NCI-H1694 (cell line): Measurements from ENCODE around the gene FATE1.

Experiments used
- DNase-seq: peaks from one replicate; lab custom pipeline; 2025; lab: John Stamatoyannopoulos, UW

FATE1 gene

DNA sequence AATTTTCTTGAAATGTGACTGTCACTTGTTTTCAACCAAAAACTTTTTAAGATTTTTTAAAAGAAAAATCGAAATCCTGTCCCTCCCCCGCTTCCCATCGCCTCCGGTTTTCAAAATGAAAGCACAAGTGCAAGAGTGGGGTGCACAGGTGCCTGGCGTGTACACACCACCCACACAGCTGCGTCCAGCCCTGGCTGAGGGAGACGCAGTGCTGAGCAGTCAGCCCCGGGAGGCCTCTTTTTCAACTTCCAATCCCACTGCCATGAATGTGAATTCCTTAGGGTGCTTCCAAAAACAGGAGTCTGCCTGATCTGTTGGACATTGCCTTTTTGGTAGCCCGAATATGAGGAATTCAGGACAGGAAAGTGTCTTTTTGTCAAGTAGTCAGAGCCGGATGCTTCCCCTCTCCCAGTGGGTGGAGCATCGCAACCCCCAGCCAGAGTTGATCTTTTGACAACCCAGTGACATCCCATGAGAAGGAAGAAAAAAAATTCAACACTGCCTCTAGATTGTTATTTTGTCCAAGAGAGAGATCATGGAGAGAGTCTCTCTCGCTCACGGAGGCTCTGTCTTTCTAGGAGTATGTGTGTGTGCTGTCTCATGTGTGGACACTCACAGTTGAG is 11.7 kb upstream of the FATE1 start:
- DNase-seq, result no peak

DNA sequence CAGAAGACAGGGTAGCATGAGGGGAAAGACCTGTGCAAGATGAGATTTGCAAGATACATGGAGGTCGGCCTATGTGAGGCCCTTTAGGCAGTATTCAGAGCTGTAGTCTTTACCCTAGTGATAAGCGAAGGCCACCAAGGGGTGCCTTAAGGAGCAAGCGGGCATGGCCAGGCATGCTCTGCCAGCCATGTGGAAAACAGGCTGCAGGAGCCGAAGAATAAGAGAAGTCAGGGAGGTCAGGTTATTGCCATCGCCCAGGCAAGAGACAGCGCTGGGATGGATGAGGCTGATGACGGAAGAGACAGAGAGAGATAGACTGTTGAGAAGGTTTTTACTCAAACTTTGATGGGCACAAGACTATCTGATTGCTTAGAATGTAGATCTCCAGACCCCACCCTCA is 7.0 kb upstream of the FATE1 start:
- DNase-seq, result no peak

DNA sequence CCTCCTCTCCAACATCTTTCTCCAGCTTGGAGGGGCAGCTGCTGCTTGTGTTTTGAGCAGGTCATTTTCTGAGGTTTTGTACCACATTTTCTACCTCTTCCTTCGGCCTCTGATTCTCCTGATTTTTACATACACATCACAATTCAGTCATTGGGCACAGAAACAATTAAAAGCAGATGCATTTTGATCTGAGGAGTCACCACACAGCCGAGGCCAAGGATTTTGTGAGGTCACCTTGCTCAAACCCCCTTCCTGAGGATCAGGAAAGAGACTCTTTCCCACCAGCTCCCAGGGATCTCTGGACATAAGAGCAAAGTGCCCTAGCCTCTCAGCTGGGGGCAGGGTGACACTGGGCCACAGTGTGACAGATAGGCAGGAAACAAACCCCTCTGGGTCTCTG is 5.4 kb upstream of the FATE1 start:
- no peak for DNase-seq

DNA sequence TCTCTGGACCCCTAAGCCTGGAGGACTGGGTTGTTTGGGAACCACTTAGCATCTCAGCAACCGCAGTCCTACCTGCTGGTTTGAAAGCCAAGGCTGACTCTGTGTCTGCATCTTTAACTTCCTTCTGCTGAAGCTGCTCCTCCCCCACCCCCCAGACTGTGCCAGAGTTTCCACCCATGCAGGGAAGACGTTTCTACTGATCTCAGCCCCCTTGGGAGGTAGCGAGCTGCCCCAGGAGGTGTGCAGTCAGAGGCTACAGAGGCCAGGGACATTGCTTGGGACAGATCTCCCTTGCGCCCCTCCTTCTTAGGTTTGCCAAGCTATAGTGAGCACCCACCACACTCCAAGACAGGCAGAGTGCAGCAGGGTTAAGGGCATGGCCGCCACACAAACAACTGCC is 4.7 kb upstream of the FATE1 start:
- no peak for DNase-seq

DNA sequence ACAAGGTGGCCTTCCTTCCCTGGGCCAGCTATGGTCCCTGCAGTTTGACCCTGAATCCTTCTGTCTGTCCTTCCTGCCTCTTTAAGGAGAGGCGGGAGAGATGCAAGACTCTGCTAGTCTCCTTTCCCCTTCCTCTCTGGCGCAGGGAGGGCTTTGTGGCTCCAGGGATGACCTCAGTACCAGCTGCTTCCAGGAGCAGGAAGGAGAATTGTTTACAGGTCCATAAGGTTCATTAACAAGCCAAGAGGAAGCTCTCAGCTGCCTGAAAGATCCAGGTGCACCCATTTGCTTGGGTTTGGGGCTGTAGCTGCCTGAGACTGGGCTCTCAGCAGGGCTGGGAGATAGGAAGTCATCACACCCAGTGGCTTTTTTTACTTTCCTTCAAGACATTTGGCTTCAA is 4.0 kb upstream of the FATE1 start:
- DNase-seq, result no peak

DNA sequence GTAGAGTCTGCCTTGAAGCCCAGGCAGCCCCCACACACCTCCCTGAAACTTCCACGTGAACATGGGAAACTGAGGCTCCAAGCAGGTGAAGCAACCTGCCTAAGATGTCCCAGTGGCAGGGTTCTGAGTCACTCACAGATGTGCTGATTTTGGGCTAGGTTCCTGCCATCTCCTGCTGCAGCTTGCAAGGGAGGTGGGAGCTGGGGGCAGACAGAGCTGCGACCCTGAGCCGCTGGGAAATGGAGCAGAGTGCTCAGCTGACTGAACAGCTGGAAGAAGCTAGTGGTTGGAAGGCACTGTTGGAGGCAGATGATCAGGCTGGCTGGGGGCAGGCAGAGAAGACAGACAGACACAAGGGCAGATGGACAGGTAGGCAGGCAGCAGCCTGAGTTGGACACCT is 3.6 kb upstream of the FATE1 start:
- DNase-seq, result no peak

DNA sequence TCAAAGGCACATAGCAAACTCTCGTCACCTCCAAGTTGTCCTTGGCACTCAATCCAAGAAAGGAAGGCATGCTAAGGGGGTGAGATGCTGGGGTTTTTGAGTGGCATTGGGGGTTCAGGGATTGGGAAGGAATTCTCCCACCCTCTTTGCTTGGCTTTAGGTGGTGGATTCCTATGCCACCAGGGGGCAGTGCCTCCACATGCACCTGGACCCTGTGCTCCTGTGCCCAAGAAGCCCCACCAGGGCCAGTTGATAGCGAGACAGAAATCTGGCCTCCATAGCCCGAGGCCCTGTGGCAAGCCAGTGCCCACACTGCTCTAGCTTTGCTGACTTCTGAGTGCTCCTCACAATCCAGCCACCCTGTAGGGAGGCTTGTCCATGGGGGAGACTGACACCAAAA is 2.0 kb upstream of the FATE1 start:
- DNase-seq, result peak; percentile 7

DNA sequence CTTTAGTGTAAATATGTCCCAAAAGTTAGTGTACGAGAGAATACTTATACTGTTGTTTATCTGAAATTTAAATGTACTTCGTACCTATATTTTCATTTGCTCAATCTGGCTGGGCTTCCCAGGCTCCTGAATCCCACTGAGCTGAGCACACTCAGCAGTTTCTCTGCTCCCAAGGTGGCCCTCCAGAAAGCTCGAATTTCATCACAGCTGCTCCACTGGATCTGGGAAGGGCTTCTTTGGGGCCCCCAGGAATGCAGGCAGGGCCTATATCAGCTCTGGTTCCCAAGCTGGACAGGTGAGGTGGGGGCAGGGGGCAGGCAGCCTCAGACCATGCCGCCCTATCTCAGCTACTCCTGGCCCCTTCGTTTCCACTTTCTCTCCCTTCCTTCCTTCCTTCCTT is 1.5 kb upstream of the FATE1 start:
- no peak for DNase-seq

DNA sequence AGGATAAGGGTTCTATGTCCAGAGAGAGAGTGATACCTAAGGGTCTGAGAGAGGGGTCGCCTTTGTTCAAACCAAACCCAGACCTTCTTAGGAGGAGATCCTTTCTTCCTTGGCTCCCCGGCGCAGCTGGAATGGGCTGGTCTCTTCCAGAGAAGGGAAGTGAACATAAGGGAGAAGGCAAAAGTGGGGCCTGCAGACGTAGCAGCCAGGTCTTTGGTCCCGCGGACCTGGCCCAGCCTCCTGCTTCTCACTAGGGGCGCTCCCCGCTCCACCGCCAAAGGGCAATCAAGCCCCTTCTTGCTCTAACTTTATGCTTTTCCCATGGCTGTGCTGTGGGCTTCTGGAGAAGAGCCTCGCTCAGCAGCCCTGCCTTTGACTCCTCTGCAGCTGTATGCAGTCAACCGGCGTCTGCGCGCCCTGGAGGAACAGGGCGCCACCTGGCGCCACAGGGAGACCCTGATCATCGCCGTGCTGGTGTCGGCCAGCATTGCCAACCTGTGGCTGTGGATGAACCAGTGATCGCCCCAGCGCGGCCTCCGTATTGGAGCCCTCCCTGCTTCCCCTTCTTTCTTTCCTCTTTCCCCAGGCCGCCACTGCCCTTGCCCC is 6.5 kb downstream of the FATE1 start:
- peak; percentile 12 for DNase-seq

DNA sequence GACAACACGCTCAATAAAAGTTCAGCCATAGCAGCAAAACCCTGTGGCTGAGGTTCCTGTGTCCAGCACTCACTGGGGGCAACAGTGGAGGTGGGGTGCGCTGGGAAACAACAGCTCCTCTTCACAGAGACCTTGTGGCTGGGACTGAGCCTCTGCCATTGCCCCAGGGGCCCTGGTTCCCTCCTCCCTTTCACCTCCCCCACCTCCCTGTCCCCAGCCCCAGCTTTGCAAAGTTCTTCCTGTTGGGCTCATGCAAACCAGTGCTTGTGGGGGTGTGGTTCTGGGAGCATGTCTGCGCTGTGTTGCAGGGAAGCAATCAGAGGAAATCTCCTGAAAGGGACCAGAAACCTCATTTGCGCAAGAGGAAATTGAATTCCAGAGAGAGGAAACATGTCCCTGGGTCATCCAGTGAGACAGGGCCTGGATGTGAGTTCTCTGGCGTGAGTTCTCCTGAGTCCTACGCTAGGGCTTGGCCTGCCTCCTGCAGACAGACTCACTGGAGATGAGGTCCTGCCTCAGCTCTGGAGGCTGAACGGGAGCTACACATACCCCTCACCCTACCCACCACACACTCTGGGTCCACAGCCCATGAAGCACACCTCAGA is 7.4 kb downstream of the FATE1 start:
- no peak for DNase-seq

DNA sequence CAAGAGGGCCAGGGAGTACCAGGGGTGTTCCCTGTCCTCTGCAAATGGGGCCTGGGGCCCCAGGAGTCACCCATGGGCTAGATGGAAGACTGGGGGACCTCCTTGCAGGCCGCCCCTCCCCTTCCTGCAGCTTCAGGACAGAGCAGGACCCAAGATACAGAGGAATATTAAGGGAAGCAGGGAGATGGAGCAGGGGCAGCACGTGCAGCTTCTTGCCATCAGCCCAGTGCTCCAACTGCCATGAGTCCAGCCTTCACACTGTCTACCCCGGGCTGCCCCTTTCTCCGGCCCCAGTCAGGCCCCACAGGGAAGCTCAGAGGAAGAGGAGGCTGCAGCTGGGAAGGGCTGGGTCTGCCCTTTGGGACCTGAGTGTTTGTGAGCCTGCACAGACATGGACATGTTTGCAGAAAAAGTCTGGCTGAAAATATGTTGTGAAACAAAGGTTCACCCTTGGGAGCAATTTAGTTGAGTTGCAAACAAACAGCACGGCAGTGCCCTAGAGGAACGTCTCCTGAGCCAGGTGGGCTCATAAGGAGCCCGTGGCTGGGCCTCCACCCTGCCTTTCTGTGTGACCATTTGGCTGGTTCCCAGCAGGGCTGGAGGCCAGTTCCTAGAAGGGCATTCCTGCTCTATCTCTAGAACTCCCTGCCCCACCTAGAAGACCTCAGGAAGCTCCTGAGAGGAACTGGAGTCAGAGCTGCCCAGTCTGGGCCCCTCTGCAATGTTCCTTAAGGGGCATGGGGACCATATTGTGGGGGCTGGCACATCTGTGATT is 8.9 kb downstream of the FATE1 start:
- DNase-seq, result no peak

DNA sequence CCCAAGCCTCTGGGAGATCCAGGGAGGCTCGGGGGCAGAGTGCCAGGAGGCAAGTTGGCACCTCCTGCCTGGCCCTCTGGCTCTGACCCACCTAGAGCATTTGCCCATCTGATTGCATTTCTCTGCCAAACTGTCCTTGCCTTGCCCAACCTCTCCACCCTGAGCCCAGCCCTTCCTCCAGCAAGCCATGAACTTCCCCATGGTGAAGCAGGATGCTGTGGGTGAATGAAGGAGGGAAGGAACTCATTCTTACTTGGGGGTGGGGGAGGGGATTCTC is 9.4 kb downstream of the FATE1 start:
- no peak for DNase-seq

DNA sequence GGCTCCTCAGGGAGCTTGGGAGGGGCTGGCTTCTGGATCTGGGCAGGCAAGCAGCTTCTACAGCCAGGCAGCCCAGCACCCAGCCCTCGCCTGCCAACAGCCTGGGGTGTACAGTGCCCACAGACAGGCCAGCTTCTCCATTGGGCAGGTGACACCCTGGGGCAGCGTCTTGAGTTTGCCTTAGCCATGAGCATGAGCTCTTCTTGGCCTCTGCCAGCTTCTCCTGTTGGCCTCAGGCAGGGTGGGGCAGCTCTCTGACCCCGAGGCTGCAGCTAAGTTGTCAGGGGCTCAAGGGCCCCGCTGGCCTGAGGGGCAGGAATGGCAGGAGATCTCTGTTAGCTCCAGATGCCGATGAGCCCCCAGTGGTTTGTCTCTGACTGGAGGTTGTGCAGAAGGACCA is 10.9 kb downstream of the FATE1 start:
- no peak for DNase-seq

DNA sequence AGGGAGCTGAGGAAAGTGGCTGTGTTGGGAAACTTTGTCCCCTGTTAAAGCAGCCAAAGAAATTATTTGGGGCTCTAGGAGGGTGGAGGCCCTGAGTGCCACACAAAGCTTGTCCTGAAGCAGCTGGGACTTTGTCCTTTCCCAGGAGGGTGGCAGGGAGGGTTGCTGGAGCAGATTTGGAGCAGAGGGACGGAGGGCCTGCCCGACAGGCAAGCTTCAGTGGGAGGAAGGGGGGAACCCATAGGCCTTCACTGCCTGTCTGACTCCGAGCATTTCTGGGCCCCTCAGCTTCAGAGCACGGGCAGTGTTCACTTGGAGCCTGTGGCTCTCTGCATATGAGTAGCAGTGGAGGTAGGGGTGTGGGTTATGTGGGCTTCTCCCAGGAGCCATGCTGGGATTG is 11.5 kb downstream of the FATE1 start:
- DNase-seq, result no peak

DNA sequence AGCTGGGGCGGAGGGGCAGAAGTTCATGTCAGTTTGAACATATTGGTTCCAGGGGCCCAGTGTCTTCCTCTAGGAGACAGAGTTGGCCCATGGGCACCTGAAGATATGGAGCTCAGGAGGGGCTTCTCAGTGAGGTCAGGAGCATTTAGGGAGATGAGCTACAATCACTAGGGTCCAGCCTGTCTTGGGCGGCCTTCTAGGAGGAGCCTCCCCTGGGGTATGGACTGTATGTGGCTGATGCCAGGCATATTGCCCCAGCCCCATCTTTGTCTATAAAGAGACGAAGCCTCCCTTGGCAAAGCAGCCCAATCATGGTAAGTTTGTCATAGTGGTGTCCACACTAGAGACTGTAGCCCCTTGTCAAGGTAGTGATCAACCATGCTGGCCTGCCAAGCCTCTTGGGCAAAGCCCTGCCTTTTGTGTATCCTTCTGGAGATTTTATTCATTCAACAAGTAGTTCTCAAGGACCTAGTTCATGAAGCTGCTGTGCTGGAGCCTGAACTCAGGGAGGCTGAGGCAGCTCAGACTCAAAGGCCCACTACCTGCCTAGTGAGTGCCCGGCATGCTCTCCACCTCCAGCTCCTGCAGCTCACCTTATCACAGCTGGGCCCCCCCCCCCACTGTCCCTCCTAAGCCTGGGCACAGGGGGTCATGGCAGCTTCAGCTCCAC is 13.4 kb downstream of the FATE1 start:
- no peak for DNase-seq

DNA sequence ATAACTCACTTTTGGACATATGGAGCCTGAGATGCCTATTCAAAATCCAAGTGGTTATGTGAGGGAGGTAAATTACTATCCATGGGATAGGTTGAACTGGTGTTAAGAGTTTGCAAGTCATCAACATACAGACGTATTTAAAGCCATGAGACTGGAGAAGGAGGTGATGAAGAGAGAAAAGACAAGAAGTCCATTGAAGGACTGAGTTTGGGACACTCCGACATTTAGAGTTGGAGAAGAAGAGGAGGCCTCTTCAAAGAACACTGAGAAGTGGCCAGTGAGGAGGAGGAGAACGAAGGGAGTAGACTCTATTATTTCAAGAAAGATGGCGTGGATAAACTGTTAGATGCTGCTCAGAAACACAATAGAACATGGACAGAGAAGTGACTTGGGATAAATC is 18.6 kb downstream of the FATE1 start, which contains the start of gene CNGA2:
TSS of gene CNGA2 (plus strand) at position 301 of the 400 bp plus-strand sequence. CDS start 3,738 bp downstream, outside the sequence.
- DNase-seq, result no peak

DNA sequence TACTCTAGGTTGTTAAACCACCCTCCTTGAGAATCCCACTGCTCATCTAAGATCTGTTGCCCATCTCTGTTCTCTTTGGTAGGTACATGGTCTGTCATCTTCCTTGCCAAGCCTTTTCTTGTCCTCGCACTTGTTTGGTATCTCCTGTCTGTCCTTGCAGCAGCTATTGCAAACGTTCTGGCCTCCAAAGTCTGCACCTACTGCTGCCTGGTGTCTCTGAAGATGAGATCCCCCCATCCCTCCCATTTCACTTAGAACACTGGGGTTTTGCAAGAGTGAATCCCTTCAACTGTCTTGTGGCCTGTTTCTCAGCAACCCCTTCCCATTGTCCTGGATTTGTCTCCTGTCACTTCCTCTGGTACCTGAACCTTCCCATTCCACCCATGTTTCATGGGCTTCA is 19.4 kb downstream of the FATE1 start:
- no peak for DNase-seq

DNA sequence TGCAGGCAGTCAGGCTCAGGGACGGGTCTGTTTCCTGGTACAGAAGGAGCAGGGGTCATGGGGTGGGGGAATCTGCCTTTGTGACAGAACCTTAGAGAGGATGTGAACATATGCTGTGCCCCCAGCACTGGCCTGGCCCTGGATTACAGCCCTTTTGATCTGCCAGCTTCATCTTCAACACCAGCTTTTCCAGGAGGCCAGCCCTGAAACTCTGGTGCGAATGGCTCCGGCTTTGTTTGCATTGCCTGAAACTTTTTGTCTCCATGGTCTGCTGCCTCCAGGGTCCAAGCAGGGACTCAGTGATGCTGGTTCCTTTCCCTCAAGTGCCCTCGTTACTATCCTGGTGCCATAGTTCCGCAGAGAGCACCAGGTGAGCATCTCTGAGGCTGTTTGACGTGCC is 20.9 kb downstream of the FATE1 start:
- no peak for DNase-seq

DNA sequence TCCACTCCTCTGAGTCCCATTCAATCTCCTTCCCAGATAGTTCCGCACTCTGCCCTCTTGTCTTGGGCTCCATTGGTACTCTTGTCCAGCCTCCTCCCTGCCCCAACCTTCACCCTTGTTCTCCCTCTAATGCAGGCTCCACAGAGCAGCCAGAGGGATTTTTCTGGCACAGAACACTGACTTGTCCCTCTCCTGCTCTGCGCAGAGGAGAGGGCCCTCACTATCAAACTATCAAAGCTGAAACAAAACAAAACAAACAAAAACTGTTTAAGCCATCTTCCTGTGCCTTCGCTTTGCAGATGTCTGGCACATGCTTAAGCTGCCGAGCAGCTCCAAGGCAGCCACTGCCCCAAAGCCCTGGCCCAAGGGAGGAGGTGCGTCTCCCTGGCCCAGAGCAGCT is 21.7 kb downstream of the FATE1 start:
- DNase-seq, result no peak

DNA sequence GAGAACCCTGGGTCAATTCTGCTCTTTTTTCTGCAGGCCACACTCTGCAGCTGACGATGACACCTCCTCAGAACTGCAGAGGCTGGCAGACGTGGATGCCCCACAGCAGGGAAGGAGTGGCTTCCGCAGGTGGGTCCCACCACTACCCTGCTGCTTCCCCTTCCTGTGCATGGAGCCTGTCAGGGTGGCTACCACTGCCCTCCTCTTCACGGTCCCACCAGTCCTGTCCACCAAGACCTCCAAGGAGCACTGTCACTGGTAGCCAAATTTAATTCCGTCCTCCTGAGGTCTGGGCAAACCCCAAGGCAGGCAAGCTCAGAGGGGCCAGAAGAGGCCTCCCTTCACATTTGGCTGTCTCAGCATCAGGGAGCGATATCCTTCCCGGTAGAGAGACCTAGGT is 22.9 kb downstream of the FATE1 start:
- no peak for DNase-seq

DNA sequence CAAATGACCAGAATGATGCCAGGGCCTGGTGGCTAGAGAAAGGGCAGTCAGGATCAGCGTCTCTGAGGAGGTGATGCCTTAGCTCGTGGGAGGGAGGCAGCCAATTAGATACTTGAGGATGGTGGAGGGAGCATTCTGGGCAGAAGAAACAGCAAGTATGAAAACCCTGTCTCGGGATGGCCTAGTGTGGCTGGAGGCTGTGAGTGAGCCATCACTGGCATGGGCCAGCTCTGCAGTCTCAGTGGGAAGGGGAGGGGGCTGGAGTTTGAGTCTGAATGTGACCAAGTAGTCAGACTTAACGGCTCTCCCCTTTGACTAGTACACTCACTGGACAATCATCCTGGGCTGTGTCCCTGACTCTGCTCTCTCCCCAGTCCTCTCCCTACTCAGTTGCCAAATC is 25.8 kb downstream of the FATE1 start:
- DNase-seq, result no peak

DNA sequence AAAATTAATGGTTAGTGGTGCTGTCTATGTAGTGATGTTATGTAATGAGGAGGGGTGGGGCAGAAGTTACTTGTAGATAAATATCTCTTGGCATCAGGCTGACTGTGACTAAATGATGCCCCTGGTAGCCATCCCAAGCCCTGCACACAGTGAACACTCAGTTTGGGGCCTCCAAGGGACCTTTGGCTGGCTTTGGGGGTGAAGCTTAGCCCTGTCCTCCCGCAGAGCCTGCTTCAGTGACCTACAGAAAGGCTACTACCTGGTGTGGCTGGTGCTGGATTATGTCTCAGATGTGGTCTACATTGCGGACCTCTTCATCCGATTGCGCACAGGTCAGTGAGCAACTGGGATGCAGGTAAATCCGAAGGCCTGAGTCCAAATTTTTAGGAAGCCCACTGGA is 26.5 kb downstream of the FATE1 start:
- no peak for DNase-seq
